ENCODE measurements around the gene ATL2.
A peak's percentile ranks its signal among the peaks of the same experiment; 100 is the strongest.
"Not testable (repeated sequence)": the region's sequence is repeated elsewhere in the genome, so short reads cannot be mapped to it uniquely, and the experiment has no call there.

Gene ATL2

GRCh38 chr2:38279201-38279600, 97.9 kb downstream of the ATL2 start:
- no peaks in the 10 kb centered on the region for H3K9me3 ChIP-seq (ENCODE audit: low read depth, low read length)
- no peak overlapping the region for H3K27ac ChIP-seq
- TF ChIP-seq FOXP2 (optimal IDR thresholded peaks at IDR 0.05; ENCODE audit: control extremely low read depth, extremely low read length, insufficient read depth) (no peak), EZH2 (IDR thresholded peaks at IDR 0.05) (no peak), POLR2AphosphoS5 (IDR thresholded peaks at IDR 0.05; ENCODE audit: borderline replicate concordance, low read depth, low read length) (no peak)
- no peaks in the 10 kb centered on the region for H3K36me3 ChIP-seq (ENCODE audit: insufficient read depth, low read length)
- no peak overlapping the region for H3K9ac ChIP-seq (ENCODE audit: insufficient read length)
- DNase-seq (ENCODE audit: low read depth, low spot score): no peak
- no peak overlapping the region for H3K4me3 ChIP-seq

- DNase-seq (ENCODE audit: low read depth, low spot score); H3K9me3 ChIP-seq (ENCODE audit: low read depth, low read length); H3K9ac ChIP-seq (ENCODE audit: insufficient read length); H3K36me3 ChIP-seq (ENCODE audit: insufficient read depth, low read length); H3K4me3 ChIP-seq; H3K27ac ChIP-seq: not testable (repeated sequence)
These were observed 99.0 kb downstream of the ATL2 start for GRCh38 chr2:38278117-38278438.

GRCh38 chr2:38277245-38278116, 99.6 kb downstream of the ATL2 start:
- no peak overlapping the region for H3K27ac ChIP-seq

GRCh38 chr2:38274286-38275276, 102.5 kb downstream of the ATL2 start:
- H3K9ac ChIP-seq (ENCODE audit: insufficient read length): no peak overlapping the region
- DNase-seq (ENCODE audit: low read depth, low spot score): peak; percentile 91
- no peak overlapping the region for H3K27ac ChIP-seq
- no peaks in the 10 kb centered on the region for H3K9me3 ChIP-seq (ENCODE audit: low read depth, low read length)
- peak overlapping the region; percentile 46 for H3K4me3 ChIP-seq
- TF ChIP-seq EZH2 (IDR thresholded peaks at IDR 0.05): no peak
- TF ChIP-seq FOXP2 (optimal IDR thresholded peaks at IDR 0.05; ENCODE audit: control extremely low read depth, extremely low read length, insufficient read depth): no peak
- no peak for TF ChIP-seq POLR2AphosphoS5 (IDR thresholded peaks at IDR 0.05; ENCODE audit: borderline replicate concordance, low read depth, low read length)
- no peaks in the 10 kb centered on the region for H3K36me3 ChIP-seq (ENCODE audit: insufficient read depth, low read length)

More at GRCh38 chr2:38277245-38278116, 99.6 kb downstream of the ATL2 start:
- Histone ChIP-seq H3K9ac (ENCODE audit: insufficient read length) (no peak overlapping the region), H3K36me3 (ENCODE audit: insufficient read depth, low read length) (no peaks in the 10 kb centered on the region), H3K9me3 (ENCODE audit: low read depth, low read length) (no peaks in the 10 kb centered on the region), H3K4me3 (no peak overlapping the region)
- no peak for DNase-seq (ENCODE audit: low read depth, low spot score)
- no peak for TF ChIP-seq POLR2AphosphoS5 (IDR thresholded peaks at IDR 0.05; ENCODE audit: borderline replicate concordance, low read depth, low read length)
- no peak for TF ChIP-seq EZH2 (IDR thresholded peaks at IDR 0.05)
- no peak for TF ChIP-seq FOXP2 (optimal IDR thresholded peaks at IDR 0.05; ENCODE audit: control extremely low read depth, extremely low read length, insufficient read depth)

GRCh38 chr2:38271697-38272096, 105.4 kb downstream of the ATL2 start:
- TF ChIP-seq POLR2AphosphoS5 (IDR thresholded peaks at IDR 0.05; ENCODE audit: borderline replicate concordance, low read depth, low read length): no peak
- no peak for TF ChIP-seq FOXP2 (optimal IDR thresholded peaks at IDR 0.05; ENCODE audit: control extremely low read depth, extremely low read length, insufficient read depth)
- TF ChIP-seq EZH2 (IDR thresholded peaks at IDR 0.05): no peak
- no peaks in the 10 kb centered on the region for H3K9me3 ChIP-seq (ENCODE audit: low read depth, low read length)
- no peak overlapping the region for H3K27ac ChIP-seq
- no peaks in the 10 kb centered on the region for H3K36me3 ChIP-seq (ENCODE audit: insufficient read depth, low read length)
- no peak overlapping the region for H3K9ac ChIP-seq (ENCODE audit: insufficient read length)
- no peak for DNase-seq (ENCODE audit: low read depth, low spot score)
- H3K4me3 ChIP-seq: no peak overlapping the region

- no peak overlapping the region for H3K27ac ChIP-seq
- H3K36me3 ChIP-seq (ENCODE audit: insufficient read depth, low read length): no peaks in the 10 kb centered on the region
- no peak overlapping the region for H3K4me3 ChIP-seq
- no peak overlapping the region for H3K9ac ChIP-seq (ENCODE audit: insufficient read length)
- DNase-seq (ENCODE audit: low read depth, low spot score): no peak
- H3K9me3 ChIP-seq (ENCODE audit: low read depth, low read length): no peaks in the 10 kb centered on the region
- TF ChIP-seq EZH2 (IDR thresholded peaks at IDR 0.05) (no peak), POLR2AphosphoS5 (IDR thresholded peaks at IDR 0.05; ENCODE audit: borderline replicate concordance, low read depth, low read length) (no peak), FOXP2 (optimal IDR thresholded peaks at IDR 0.05; ENCODE audit: control extremely low read depth, extremely low read length, insufficient read depth) (no peak)
These were observed 107.7 kb downstream of the ATL2 start for GRCh38 chr2:38269421-38269820.

GRCh38 chr2:38268691-38269327, 108.3 kb downstream of the ATL2 start:
- H3K4me3 ChIP-seq: no peak overlapping the region
- TF ChIP-seq EZH2 (IDR thresholded peaks at IDR 0.05): no peak
- no peak for TF ChIP-seq POLR2AphosphoS5 (IDR thresholded peaks at IDR 0.05; ENCODE audit: borderline replicate concordance, low read depth, low read length)
- TF ChIP-seq FOXP2 (optimal IDR thresholded peaks at IDR 0.05; ENCODE audit: control extremely low read depth, extremely low read length, insufficient read depth): no peak
- no peaks in the 10 kb centered on the region for H3K9me3 ChIP-seq (ENCODE audit: low read depth, low read length)
- DNase-seq (ENCODE audit: low read depth, low spot score): no peak
- H3K9ac ChIP-seq (ENCODE audit: insufficient read length): no peak overlapping the region
- no peak overlapping the region for H3K27ac ChIP-seq
- H3K36me3 ChIP-seq (ENCODE audit: insufficient read depth, low read length): no peaks in the 10 kb centered on the region

- no peak for DNase-seq (ENCODE audit: low read depth, low spot score)
- Histone ChIP-seq H3K9me3 (ENCODE audit: low read depth, low read length) (no peaks in the 10 kb centered on the region), H3K27ac (no peak overlapping the region)
These were observed 109.1 kb downstream of the ATL2 start for GRCh38 chr2:38268001-38268400.

More at GRCh38 chr2:38268001-38268400, 109.1 kb downstream of the ATL2 start:
- Histone ChIP-seq H3K9ac (ENCODE audit: insufficient read length) (no peak overlapping the region), H3K36me3 (ENCODE audit: insufficient read depth, low read length) (no peaks in the 10 kb centered on the region), H3K4me3 (no peak overlapping the region)
- TF ChIP-seq POLR2AphosphoS5 (IDR thresholded peaks at IDR 0.05; ENCODE audit: borderline replicate concordance, low read depth, low read length) (no peak), EZH2 (IDR thresholded peaks at IDR 0.05) (no peak), FOXP2 (optimal IDR thresholded peaks at IDR 0.05; ENCODE audit: control extremely low read depth, extremely low read length, insufficient read depth) (no peak)
